KMS-11 (cell line): ENCODE data around the gene FNDC10.

Source experiments
- H2AFZ ChIP-seq: fragments of 200-600 bp; sonication (generic); 2 replicates; pipeline ENCODE4 v1.6.1; 2016; ENCODE audit warnings: antibody characterized with exemption, mixed run types, low read depth
- H3K27ac ChIP-seq: fragments of 200-600 bp; sonication (generic); 2 replicates; pipeline ENCODE4 v1.6.1; 2016; ENCODE audit warnings: mild to moderate bottlenecking, mixed run types
- H3K27me3 ChIP-seq: fragments of 200-600 bp; sonication (generic); 2 replicates; pipeline ENCODE4 v1.6.1; 2017; ENCODE audit warnings: mild to moderate bottlenecking, low read depth, mixed run types, moderate library complexity; ENCODE audit not compliant: insufficient read depth
- H3K36me3 ChIP-seq: fragments of 200-600 bp; sonication (generic); 2 replicates; pipeline ENCODE4 v1.6.1; 2017; ENCODE audit warnings: mild to moderate bottlenecking, mixed run types; ENCODE audit not compliant: insufficient read depth
- H3K4me1 ChIP-seq: fragments of 200-600 bp; sonication (generic); 2 replicates; pipeline ENCODE4 v1.6.1; 2016; ENCODE audit warnings: mild to moderate bottlenecking, low read depth, mixed run types; ENCODE audit not compliant: poor library complexity, severe bottlenecking
- H3K4me2 ChIP-seq: fragments of 200-600 bp; sonication (generic); 2 replicates; pipeline ENCODE4 v1.7.0; 2016; ENCODE audit warnings: mild to moderate bottlenecking, mixed run types
- H3K4me3 ChIP-seq: fragments of 200-600 bp; sonication (generic); IDR thresholded peaks from 2 replicates; pipeline ENCODE4 v1.6.1; 2017; ENCODE audit warnings: low read depth, low read length, mixed read lengths; ENCODE audit not compliant: insufficient read depth
- H3K79me2 ChIP-seq: fragments of 200-600 bp; sonication (generic); 2 replicates; pipeline ENCODE4 v1.6.1; 2016; ENCODE audit warnings: low read depth, mixed run types; ENCODE audit not compliant: insufficient read depth
- H3K9ac ChIP-seq: fragments of 200-600 bp; sonication (generic); 2 replicates; pipeline ENCODE4 v1.6.1; 2016; ENCODE audit warnings: mild to moderate bottlenecking, mixed run types
- H4K20me1 ChIP-seq: fragments of 200-600 bp; sonication (generic); 2 replicates; pipeline ENCODE4 v1.6.1; 2016; ENCODE audit warnings: mild to moderate bottlenecking, mixed run types; ENCODE audit not compliant: insufficient read depth
- CTCF ChIP-seq: fragments of 200-600 bp; sonication (generic); conservative IDR thresholded peaks from 2 replicates; pipeline ENCODE4 v1.6.1; 2017; ENCODE audit warnings: low read depth, mild to moderate bottlenecking, antibody characterized with exemption, low read length, moderate library complexity, mixed read lengths

The FNDC10 gene

GRCh38 chr1:1622010-1622787 lies 22.3 kb upstream of the FNDC10 start:
- H2AFZ ChIP-seq = no peak overlapping the region
- H3K4me3 ChIP-seq = no peak overlapping the region
- no peak overlapping the region for H3K27ac ChIP-seq
- H3K9ac ChIP-seq = no peak overlapping the region
- H3K4me1 ChIP-seq = peaks cover 2% of the 10 kb centered on the region
- no peaks in the 10 kb centered on the region for H3K79me2 ChIP-seq
- H3K27me3 ChIP-seq = no peaks in the 10 kb centered on the region
- TF ChIP-seq CTCF = no peak
- H3K4me2 ChIP-seq = no peak overlapping the region
- no peaks in the 10 kb centered on the region for H3K36me3 ChIP-seq
- H4K20me1 ChIP-seq = no peaks in the 10 kb centered on the region

GRCh38 chr1:1621173-1622009 lies 21.5 kb upstream of the FNDC10 start:
- Histone ChIP-seq H3K4me1 (peaks cover 8% of the 10 kb centered on the region), H3K4me3 (no peak overlapping the region), H3K27ac (no peak overlapping the region), H4K20me1 (no peaks in the 10 kb centered on the region), H3K27me3 (no peaks in the 10 kb centered on the region), H2AFZ (no peak overlapping the region), H3K9ac (no peak overlapping the region), H3K79me2 (no peaks in the 10 kb centered on the region), H3K4me2 (no peak overlapping the region), H3K36me3 (no peaks in the 10 kb centered on the region)
- no peak for TF ChIP-seq CTCF

GRCh38 chr1:1620433-1621139 lies 20.7 kb upstream of the FNDC10 start:
- H3K27me3 ChIP-seq = no peaks in the 10 kb centered on the region
- TF ChIP-seq CTCF = no peak
- H3K4me3 ChIP-seq = no peak overlapping the region
- H4K20me1 ChIP-seq = no peaks in the 10 kb centered on the region
- H3K4me1 ChIP-seq = peaks cover 8% of the 10 kb centered on the region
- H2AFZ ChIP-seq = no peak overlapping the region
- H3K79me2 ChIP-seq = no peaks in the 10 kb centered on the region
- H3K9ac ChIP-seq = no peak overlapping the region
- H3K4me2 ChIP-seq = no peak overlapping the region
- no peak overlapping the region for H3K27ac ChIP-seq
- H3K36me3 ChIP-seq = no peaks in the 10 kb centered on the region

- no peak overlapping the region for H3K4me2 ChIP-seq
- H3K36me3 ChIP-seq = no peaks in the 10 kb centered on the region
- peak; percentile 38 for TF ChIP-seq CTCF
- no peak overlapping the region for H2AFZ ChIP-seq
- no peaks in the 10 kb centered on the region for H3K79me2 ChIP-seq
- H3K4me3 ChIP-seq = no peak overlapping the region
- H3K27me3 ChIP-seq = no peaks in the 10 kb centered on the region
- H3K27ac ChIP-seq = no peak overlapping the region
- no peak overlapping the region for H3K9ac ChIP-seq
- peaks cover 8% of the 10 kb centered on the region for H3K4me1 ChIP-seq
- H4K20me1 ChIP-seq = no peaks in the 10 kb centered on the region
Observed at GRCh38 chr1:1619917-1620361, 20.0 kb upstream of the FNDC10 start.
